ENCODE results near the gene SRRD.

SRRD gene

GRCh38 chr22:26463688-26464087 lies 20.0 kb upstream of the SRRD start:
- no peaks in the 10 kb centered on the region for H3K9me3 Mint-ChIP-seq
- no peak overlapping the region for H3K27ac Mint-ChIP-seq
- ATAC-seq, result no peak
- H3K36me3 Mint-ChIP-seq (ENCODE audit: low read depth), result peaks cover 32% of the 10 kb centered on the region
- no peaks in the 10 kb centered on the region for H3K27me3 Mint-ChIP-seq
- DNase-seq, result no peak
- no peak overlapping the region for H3K4me3 Mint-ChIP-seq
- peaks cover 2% of the 10 kb centered on the region for H3K4me1 Mint-ChIP-seq

DNA sequence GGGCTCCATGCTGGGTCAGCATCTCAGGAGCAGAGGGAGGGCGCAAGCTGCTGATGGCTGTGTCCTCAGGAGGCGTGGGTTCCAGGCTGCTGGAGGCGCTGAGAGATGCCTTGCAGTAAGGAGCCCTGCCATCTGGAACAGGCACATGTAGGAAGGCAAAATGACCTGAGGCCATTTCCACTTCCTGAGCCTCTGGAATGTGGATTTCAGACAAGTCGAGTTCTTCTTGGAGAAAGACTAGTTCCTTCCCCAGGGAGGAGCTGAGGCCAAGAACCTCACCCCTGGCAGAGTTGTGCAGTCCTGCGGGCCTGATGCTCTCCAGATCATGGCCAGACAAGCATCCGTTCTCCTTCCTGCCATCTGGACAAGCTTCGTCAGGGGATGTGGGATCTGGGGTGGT lies 19.4 kb upstream of the SRRD start:
- DNase-seq, result no peak
- no peaks in the 10 kb centered on the region for H3K9me3 Mint-ChIP-seq

DNA sequence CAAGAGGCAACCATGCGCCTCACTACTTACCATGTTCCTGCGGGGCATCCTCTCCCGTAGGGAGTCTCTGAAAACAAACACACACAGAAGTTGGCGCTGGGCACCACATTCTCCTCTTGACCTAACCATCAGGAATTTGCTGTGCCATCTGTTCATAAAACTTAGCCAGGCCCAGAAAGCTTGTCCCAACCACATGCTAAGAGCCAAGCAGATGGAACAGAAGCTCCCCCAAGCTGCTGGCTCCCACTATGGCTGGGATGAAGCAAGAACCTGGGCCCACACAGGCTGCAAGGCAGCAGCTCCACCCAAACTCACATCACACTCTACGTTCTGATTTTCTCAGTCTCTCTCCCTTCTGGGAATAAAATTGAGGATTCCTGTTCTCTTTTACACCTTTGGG lies 17.5 kb upstream of the SRRD start:
- Mint-ChIP-seq H3K27me3 (no peaks in the 10 kb centered on the region), H3K9me3 (no peaks in the 10 kb centered on the region), H3K4me1 (no peaks in the 10 kb centered on the region), H3K36me3 (ENCODE audit: low read depth) (peaks cover 40% of the 10 kb centered on the region), H3K4me3 (no peak overlapping the region), H3K27ac (no peak overlapping the region)
- DNase-seq (no peak), ATAC-seq (no peak)

More for the DNA sequence above, 19.4 kb upstream of the SRRD start:
- H3K4me3 Mint-ChIP-seq, result no peak overlapping the region
- peaks cover 2% of the 10 kb centered on the region for H3K4me1 Mint-ChIP-seq
- no peak for ATAC-seq
- peaks cover 37% of the 10 kb centered on the region for H3K36me3 Mint-ChIP-seq (ENCODE audit: low read depth)
- no peaks in the 10 kb centered on the region for H3K27me3 Mint-ChIP-seq
- H3K27ac Mint-ChIP-seq, result no peak overlapping the region

- H3K36me3 Mint-ChIP-seq (ENCODE audit: low read depth), result peaks cover 55% of the 10 kb centered on the region
- DNase-seq (no peak), ATAC-seq (no peak)
- H3K4me3 Mint-ChIP-seq, result no peak overlapping the region
- H3K27me3 Mint-ChIP-seq, result no peaks in the 10 kb centered on the region
- H3K4me1 Mint-ChIP-seq, result peaks cover 7% of the 10 kb centered on the region
- no peaks in the 10 kb centered on the region for H3K9me3 Mint-ChIP-seq
- no peak overlapping the region for H3K27ac Mint-ChIP-seq
Observed at GRCh38 chr22:26470807-26471206, 12.9 kb upstream of the SRRD start.

- Mint-ChIP-seq H3K4me1 (peaks cover 7% of the 10 kb centered on the region), H3K9me3 (no peaks in the 10 kb centered on the region), H3K4me3 (no peak overlapping the region), H3K27ac (no peak overlapping the region), H3K36me3 (ENCODE audit: low read depth) (peaks cover 54% of the 10 kb centered on the region), H3K27me3 (no peaks in the 10 kb centered on the region)
- ATAC-seq (no peak), DNase-seq (no peak)
Observed at GRCh38 chr22:26471522-26471921, 12.2 kb upstream of the SRRD start.

- Mint-ChIP-seq H3K27me3 (no peaks in the 10 kb centered on the region), H3K36me3 (ENCODE audit: low read depth) (peaks cover 53% of the 10 kb centered on the region), H3K4me1 (peaks cover 30% of the 10 kb centered on the region), H3K9me3 (no peaks in the 10 kb centered on the region), H3K27ac (no peak overlapping the region), H3K4me3 (no peak overlapping the region)
- DNase-seq, result no peak
- no peak for ATAC-seq
Observed at GRCh38 chr22:26474682-26475081, 9.0 kb upstream of the SRRD start.

- no peak for DNase-seq
- Mint-ChIP-seq H3K4me1 (peaks cover 51% of the 10 kb centered on the region), H3K27ac (no peak overlapping the region), H3K27me3 (no peaks in the 10 kb centered on the region), H3K36me3 (ENCODE audit: low read depth) (peaks cover 54% of the 10 kb centered on the region), H3K9me3 (no peaks in the 10 kb centered on the region), H3K4me3 (no peak overlapping the region)
- no peak for ATAC-seq
Observed at GRCh38 chr22:26476705-26477340, 6.9 kb upstream of the SRRD start.

- ATAC-seq (no peak), DNase-seq (no peak)
- Mint-ChIP-seq H3K9me3 (no peaks in the 10 kb centered on the region), H3K4me1 (peaks cover 56% of the 10 kb centered on the region), H3K27ac (no peak overlapping the region), H3K36me3 (ENCODE audit: low read depth) (peaks cover 51% of the 10 kb centered on the region), H3K27me3 (no peaks in the 10 kb centered on the region), H3K4me3 (no peak overlapping the region)
Observed at GRCh38 chr22:26477341-26477731, 6.3 kb upstream of the SRRD start.

GRCh38 chr22:26479043-26479791 lies 4.5 kb upstream of the SRRD start:
- Mint-ChIP-seq H3K36me3 (ENCODE audit: low read depth) (peaks cover 39% of the 10 kb centered on the region), H3K9me3 (no peaks in the 10 kb centered on the region), H3K4me1 (peaks cover 67% of the 10 kb centered on the region), H3K4me3 (peak overlapping the region; percentile 96), H3K27me3 (no peaks in the 10 kb centered on the region), H3K27ac (peak overlapping the region; percentile 82)
- ATAC-seq (no peak), DNase-seq (no peak)

DNA sequence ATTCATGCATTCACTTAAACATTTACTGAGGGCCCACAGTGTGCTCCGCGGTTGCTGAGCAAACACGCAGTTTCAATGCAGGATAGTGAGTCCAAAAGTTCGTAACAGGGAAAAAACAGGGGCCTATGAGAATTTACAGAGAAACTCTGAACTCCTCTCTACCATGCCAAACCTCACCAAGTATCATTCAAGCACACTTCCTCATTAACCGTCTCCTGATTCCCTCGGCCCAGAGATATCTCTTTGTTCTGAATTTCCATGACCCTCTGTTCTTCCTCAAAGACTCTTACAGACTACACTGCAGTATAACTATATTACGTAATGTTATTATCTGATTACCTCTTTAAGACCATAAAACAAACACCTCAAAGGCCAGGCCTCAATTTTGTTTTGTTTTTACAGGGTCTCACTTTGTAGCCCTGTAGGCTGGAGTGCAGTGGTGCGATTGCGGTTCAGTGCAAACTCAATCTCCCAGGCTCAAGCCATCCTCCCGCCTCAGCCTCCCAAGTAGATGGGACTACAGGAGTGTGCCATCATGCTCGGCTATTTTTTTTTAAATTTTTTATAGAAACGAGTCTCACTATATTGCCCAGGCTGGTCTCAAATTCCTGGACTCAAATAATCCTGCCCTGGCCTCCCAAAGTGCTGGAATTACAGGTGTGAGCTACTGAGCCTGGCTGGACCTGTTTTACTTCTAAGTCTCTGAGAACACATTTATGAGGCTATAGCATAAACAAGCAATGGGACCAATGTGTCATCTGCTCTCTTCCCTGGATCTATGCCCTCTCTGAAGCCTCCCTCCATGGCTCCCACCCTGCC lies 3.7 kb upstream of the SRRD start:
- ATAC-seq (no peak), DNase-seq (no peak)
- no peaks in the 10 kb centered on the region for H3K27me3 Mint-ChIP-seq
- peak overlapping the region; percentile 82 for H3K27ac Mint-ChIP-seq
- H3K36me3 Mint-ChIP-seq (ENCODE audit: low read depth), result peaks cover 31% of the 10 kb centered on the region
- H3K9me3 Mint-ChIP-seq, result no peaks in the 10 kb centered on the region
- H3K4me1 Mint-ChIP-seq, result peaks cover 68% of the 10 kb centered on the region
- H3K4me3 Mint-ChIP-seq, result peak overlapping the region; percentile 96

DNA sequence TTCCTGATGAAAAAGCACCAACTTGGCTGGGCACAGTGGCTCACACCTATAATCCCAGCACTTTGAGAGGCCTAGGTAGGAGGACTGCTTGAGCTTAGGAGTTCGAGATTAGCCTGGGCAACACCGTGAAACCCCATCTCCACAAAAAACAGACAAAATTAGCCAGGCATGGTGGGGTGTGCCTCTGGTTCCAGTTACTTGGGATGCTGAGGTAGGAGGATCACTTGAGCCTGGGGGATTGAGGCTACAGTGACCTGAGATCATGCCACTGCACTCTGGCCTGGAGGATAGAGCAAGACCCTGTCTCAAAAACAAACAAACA lies 3.1 kb upstream of the SRRD start:
- Mint-ChIP-seq H3K36me3 (ENCODE audit: low read depth) (peaks cover 30% of the 10 kb centered on the region), H3K4me1 (peaks cover 73% of the 10 kb centered on the region), H3K4me3 (peak overlapping the region; percentile 96), H3K27me3 (no peaks in the 10 kb centered on the region), H3K27ac (peak overlapping the region; percentile 78), H3K9me3 (no peaks in the 10 kb centered on the region)
- DNase-seq (no peak), ATAC-seq (no peak)

DNA sequence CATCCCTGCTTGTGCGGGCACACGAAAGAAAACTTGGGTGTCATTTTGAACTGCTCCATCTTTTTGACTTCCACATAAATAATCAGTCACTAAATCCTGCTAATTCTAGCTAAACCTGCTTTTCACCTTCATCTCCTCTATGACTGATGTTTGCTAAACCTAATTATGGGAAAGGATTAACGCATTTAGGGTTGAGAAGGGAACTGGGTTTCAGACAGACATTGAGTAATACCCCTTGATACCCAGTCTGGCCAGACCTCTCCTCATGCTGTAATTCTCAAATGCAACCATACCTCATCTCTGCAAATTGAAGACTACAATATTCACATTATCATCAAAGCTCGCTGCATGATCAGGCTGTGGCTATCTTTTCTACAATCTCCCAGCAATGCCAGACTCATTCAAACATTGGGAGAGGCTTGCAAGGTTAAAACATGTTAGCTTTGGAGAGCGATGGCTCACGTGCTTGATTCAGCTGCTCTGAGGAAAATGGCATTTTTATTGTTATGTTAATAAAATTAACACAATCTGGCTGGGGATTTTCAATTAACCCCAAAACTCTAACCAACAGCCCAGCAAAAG lies 2.5 kb upstream of the SRRD start:
- peak overlapping the region; percentile 96 for H3K4me3 Mint-ChIP-seq
- H3K27me3 Mint-ChIP-seq, result no peaks in the 10 kb centered on the region
- H3K36me3 Mint-ChIP-seq (ENCODE audit: low read depth), result peaks cover 30% of the 10 kb centered on the region
- peaks cover 79% of the 10 kb centered on the region for H3K4me1 Mint-ChIP-seq
- ATAC-seq, result no peak
- no peaks in the 10 kb centered on the region for H3K9me3 Mint-ChIP-seq
- H3K27ac Mint-ChIP-seq, result peak overlapping the region; percentile 96
- DNase-seq, result no peak

DNA sequence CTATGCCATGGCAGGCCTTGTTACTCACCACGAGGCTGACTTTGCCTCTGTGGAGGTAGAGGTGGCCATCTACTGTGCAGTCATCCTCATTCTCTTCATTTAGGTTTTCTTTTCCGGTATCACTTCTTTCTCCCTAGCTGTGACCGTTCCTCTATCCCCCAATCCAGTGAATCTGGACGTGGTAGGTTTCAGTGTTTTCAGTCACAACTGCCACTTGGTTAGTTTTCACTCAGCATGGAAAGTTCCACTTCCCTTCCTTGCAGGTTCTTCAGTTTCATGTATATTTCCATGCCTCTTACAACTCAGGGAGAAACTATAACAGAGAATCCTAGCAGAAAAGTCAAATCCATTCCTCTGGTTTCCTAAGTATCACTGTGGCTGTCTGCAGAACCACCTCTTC lies 2.0 kb upstream of the SRRD start:
- Mint-ChIP-seq H3K4me3 (peak overlapping the region; percentile 96), H3K27me3 (no peaks in the 10 kb centered on the region), H3K27ac (peak overlapping the region; percentile 96), H3K36me3 (ENCODE audit: low read depth) (peaks cover 29% of the 10 kb centered on the region), H3K4me1 (peaks cover 79% of the 10 kb centered on the region), H3K9me3 (no peaks in the 10 kb centered on the region)
- DNase-seq (no peak), ATAC-seq (no peak)

DNA sequence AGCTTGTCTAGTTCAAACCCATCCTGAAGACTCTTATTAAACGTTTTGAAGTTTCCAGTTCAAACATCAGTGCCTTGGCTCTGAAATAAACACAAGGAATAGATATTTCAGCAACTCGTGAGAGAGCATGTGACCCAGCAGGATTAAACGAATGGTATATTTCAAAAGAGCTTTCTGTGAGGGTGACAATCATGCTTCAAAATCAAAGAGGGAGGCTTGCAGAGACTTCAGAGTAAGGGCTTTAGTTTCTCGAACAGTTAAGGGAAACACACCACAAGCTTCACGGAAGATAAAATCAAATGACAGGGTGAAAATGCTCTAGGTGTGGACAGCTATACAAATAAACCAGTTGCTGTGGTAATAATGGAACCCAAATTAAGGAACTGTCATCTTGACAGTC lies 1.5 kb upstream of the SRRD start:
- Mint-ChIP-seq H3K36me3 (ENCODE audit: low read depth) (peaks cover 28% of the 10 kb centered on the region), H3K27me3 (no peaks in the 10 kb centered on the region), H3K27ac (peak overlapping the region; percentile 96), H3K4me3 (peak overlapping the region; percentile 96), H3K4me1 (peaks cover 77% of the 10 kb centered on the region), H3K9me3 (no peaks in the 10 kb centered on the region)
- DNase-seq (no peak), ATAC-seq (no peak)

- Mint-ChIP-seq H3K27ac (peak overlapping the region; percentile 96), H3K4me1 (peaks cover 69% of the 10 kb centered on the region), H3K4me3 (peak overlapping the region; percentile 96), H3K36me3 (ENCODE audit: low read depth) (peaks cover 23% of the 10 kb centered on the region), H3K27me3 (no peaks in the 10 kb centered on the region), H3K9me3 (no peaks in the 10 kb centered on the region)
- DNase-seq (no peak), ATAC-seq (no peak)
Observed at GRCh38 chr22:26483043-26483438, 636 bp upstream of the SRRD start.
